Left ventricle myocardium superior (tissue), 1 donor: ENCODE results near the gene BMP7. TPM values are rescaled to one million over a fixed set of nuclear protein-coding genes. Genes with fewer than 3 reads are reported as not detected.

Experiments used
- ATAC-seq: fragments of 200-7000 bp; cut with Tn5 transposase; one replicate; pipeline ENCODE4 v1.9.1; 2020; ENCODE audit warnings: mild to moderate bottlenecking, moderate library complexity
- DNase-seq: peaks from one replicate; pipeline ENCODE4 v3.0.0-alpha.2; 2020
- intact Hi-C: fragments of 100-400 bp; cut with micrococcal nuclease; formaldehyde crosslinking; loops from one replicate; pipeline ENCODE4 v1.11.0; 2022
- total RNA-seq: library from RNA; stranded (reverse); fragmentation: NEBNext Ultra II Directional; extraction: Animal tissue kit (Norgen Biotek cat#: 25700); gene quantifications from one replicate; pipeline ENCODE4 v1.2.1, GENCODE V29; 2021
- donor health status: DM: no; HTN: yes; CAD: no; lungs with severe emphysema.

Gene BMP7
- total RNA-seq, 1 donor from 2014 or later = 32.2 TPM

- no peak for DNase-seq
- intact Hi-C loops = no loop called here
- ATAC-seq = no peak
Observed at GRCh38 chr20:57153238-57153905, 113.1 kb downstream of the BMP7 start.

- DNase-seq (no peak), ATAC-seq (no peak)
- intact Hi-C loops = no loop called here
Observed at GRCh38 chr20:57152557-57152956, 113.9 kb downstream of the BMP7 start.

- intact Hi-C loops = no loop called here
- ATAC-seq (no peak), DNase-seq (no peak)
Observed at GRCh38 chr20:57150559-57150958, 115.9 kb downstream of the BMP7 start.

- intact Hi-C loops = no loop called here
- ATAC-seq = peak; percentile 83
- peak; percentile 66 for DNase-seq
Observed at GRCh38 chr20:57148263-57148662, 118.2 kb downstream of the BMP7 start.

- DNase-seq (no peak), ATAC-seq (no peak)
- intact Hi-C loops = no loop called here
Observed at GRCh38 chr20:57147185-57147584, 119.3 kb downstream of the BMP7 start.

GRCh38 chr20:57146155-57146554 is 120.3 kb downstream of the BMP7 start:
- DNase-seq (no peak), ATAC-seq (no peak)
- intact Hi-C loops = no loop called here

- intact Hi-C loops = no loop called here
- ATAC-seq (no peak), DNase-seq (no peak)
Observed at GRCh38 chr20:57145089-57145631, 121.3 kb downstream of the BMP7 start.

GRCh38 chr20:57143173-57143572 is 123.3 kb downstream of the BMP7 start:
- no peak for DNase-seq
- intact Hi-C loops = no loop called here
- no peak for ATAC-seq

- intact Hi-C loops = no loop called here
- ATAC-seq (no peak), DNase-seq (no peak)
Observed at GRCh38 chr20:57142667-57143066, 123.8 kb downstream of the BMP7 start.

GRCh38 chr20:57141492-57141891 is 124.9 kb downstream of the BMP7 start:
- DNase-seq (no peak), ATAC-seq (no peak)
- intact Hi-C loops = no loop called here

- no peak for DNase-seq
- ATAC-seq = no peak
- intact Hi-C loops = no loop called here
Observed at GRCh38 chr20:57140416-57140965, 126.0 kb downstream of the BMP7 start.

- intact Hi-C loops = no loop called here
- ATAC-seq = no peak
Observed at GRCh38 chr20:57139342-57140093, 126.9 kb downstream of the BMP7 start.

GRCh38 chr20:57138198-57138995 is 128.0 kb downstream of the BMP7 start:
- ATAC-seq (no peak), DNase-seq (no peak)
- intact Hi-C loops = no loop called here

More at GRCh38 chr20:57139342-57140093, 126.9 kb downstream of the BMP7 start:
- no peak for DNase-seq

- intact Hi-C loops = no loop called here
- DNase-seq = no peak
- ATAC-seq = no peak
Observed at GRCh38 chr20:57137676-57138075, 128.8 kb downstream of the BMP7 start.

GRCh38 chr20:57136734-57137133 is 129.7 kb downstream of the BMP7 start:
- intact Hi-C loops = no loop called here
- DNase-seq (no peak), ATAC-seq (no peak)

GRCh38 chr20:57135875-57136274 is 130.6 kb downstream of the BMP7 start:
- ATAC-seq (no peak), DNase-seq (no peak)
- intact Hi-C loops = no loop called here

GRCh38 chr20:57134804-57135203 is 131.6 kb downstream of the BMP7 start:
- no peak for DNase-seq
- no peak for ATAC-seq
- intact Hi-C loops = no loop called here

- intact Hi-C loops = no loop called here
- no peak for DNase-seq
- no peak for ATAC-seq
Observed at GRCh38 chr20:57133926-57134650, 132.4 kb downstream of the BMP7 start.
